WTC11 (cell line): ENCODE measurements around the gene OMA1. TPM values are rescaled to one million over a fixed set of nuclear protein-coding genes. Genes with fewer than 3 reads are reported as not detected.

Source experiments
- ATAC-seq: fragments of 200-7000 bp; cut with Tn5 transposase; 2 replicates; pipeline ENCODE4 v1.10.0; 2021; ENCODE audit warnings: mild to moderate bottlenecking, moderate library complexity
- CTCF ChIA-PET: fragments of 300-600 bp; sonication (Branson Sonifier 250); formaldehyde crosslinking; loops from one replicate; lab custom pipeline; 2021; ENCODE audit warnings: antibody characterized with exemption; lab: Charles Lee
- POLR2A ChIA-PET: fragments of 350-600 bp; sonication (Branson Sonifier 250); formaldehyde crosslinking; loops from one replicate; lab custom pipeline; 2021; ENCODE audit warnings: antibody characterized with exemption; lab: Charles Lee
- DNase-seq: peaks from one replicate; pipeline ENCODE4 v3.0.0; 2021; ENCODE audit warnings: low spot score
- H3K27ac Mint-ChIP-seq: 2 replicates; pipeline ENCODE4 v1.8.0; 2021; ENCODE audit warnings: mixed read lengths
- H3K27me3 Mint-ChIP-seq: 2 replicates; pipeline ENCODE4 v1.8.0; 2021; ENCODE audit warnings: low read depth, mild to moderate bottlenecking, moderate library complexity, mixed read lengths
- H3K36me3 Mint-ChIP-seq: 2 replicates; pipeline ENCODE4 v1.8.0; 2021; ENCODE audit warnings: mixed read lengths
- H3K4me1 Mint-ChIP-seq: 2 replicates; pipeline ENCODE4 v1.8.0; 2022; ENCODE audit warnings: mixed read lengths
- H3K4me3 Mint-ChIP-seq: 2 replicates; pipeline ENCODE4 v1.8.0; 2021; ENCODE audit warnings: mild to moderate bottlenecking, moderate library complexity, mixed read lengths
- H3K9me3 Mint-ChIP-seq: 2 replicates; pipeline ENCODE4 v1.8.0; 2021; ENCODE audit warnings: mixed read lengths
- CREM ChIP-seq: sonication (generic); formaldehyde crosslinking; IDR thresholded peaks from 2 replicates; pipeline ENCODE4 v1.8.1; 2022; ENCODE audit warnings: mild to moderate bottlenecking, missing genetic modification reagents, moderate library complexity
- ELF4 ChIP-seq: sonication (generic); formaldehyde crosslinking; IDR thresholded peaks from 2 replicates; pipeline ENCODE4 v1.8.1; 2022; ENCODE audit warnings: low read depth, mild to moderate bottlenecking, moderate library complexity, missing genetic modification reagents
- EMX1 ChIP-seq: fragments of 250-450 bp; sonication (Bioruptor Pico); IDR thresholded peaks from 2 replicates; pipeline ENCODE4 v1.8.0; 2021; ENCODE audit warnings: mild to moderate bottlenecking
- ETV6 ChIP-seq: sonication (generic); formaldehyde crosslinking; IDR thresholded peaks from 2 replicates; pipeline ENCODE4 v1.8.1; 2022; ENCODE audit warnings: mild to moderate bottlenecking, missing genetic modification reagents
- FOXJ3 ChIP-seq: sonication (generic); formaldehyde crosslinking; IDR thresholded peaks from 2 replicates; pipeline ENCODE4 v1.9.0; 2021; ENCODE audit warnings: missing genetic modification reagents, mild to moderate bottlenecking, borderline replicate concordance
- FOXK1 ChIP-seq: sonication (generic); formaldehyde crosslinking; IDR thresholded peaks from 2 replicates; pipeline ENCODE4 v1.8.0; 2022; ENCODE audit warnings: mild to moderate bottlenecking, moderate library complexity, missing genetic modification reagents
- GRHL2 ChIP-seq: fragments of 250-450 bp; sonication (Bioruptor Pico); IDR thresholded peaks from 2 replicates; pipeline ENCODE4 v1.8.0; 2022; ENCODE audit warnings: mild to moderate bottlenecking, moderate library complexity; ENCODE audit not compliant: insufficient replicate concordance, severe bottlenecking
- PRRX2 ChIP-seq: fragments of 250-450 bp; sonication (Bioruptor Pico); IDR thresholded peaks from 2 replicates; pipeline ENCODE4 v1.8.0; 2021; ENCODE audit warnings: mild to moderate bottlenecking
- RORB ChIP-seq: fragments of 250-450 bp; sonication (Bioruptor Pico); IDR thresholded peaks from 2 replicates; pipeline ENCODE4 v1.9.0; 2021; ENCODE audit warnings: mild to moderate bottlenecking
- TEAD1 ChIP-seq: sonication (generic); formaldehyde crosslinking; IDR thresholded peaks from 2 replicates; pipeline ENCODE4 v1.8.0; 2022; ENCODE audit warnings: mild to moderate bottlenecking, missing genetic modification reagents
- ZBTB21 ChIP-seq: sonication (generic); formaldehyde crosslinking; IDR thresholded peaks from 2 replicates; pipeline ENCODE4 v1.8.1; 2023; ENCODE audit warnings: mild to moderate bottlenecking, missing genetic modification reagents, borderline replicate concordance
- ZNF121 ChIP-seq: sonication (generic); formaldehyde crosslinking; IDR thresholded peaks from 2 replicates; pipeline ENCODE4 v1.8.0; 2023; ENCODE audit warnings: missing genetic modification reagents
- ZNF317 ChIP-seq: sonication (generic); formaldehyde crosslinking; IDR thresholded peaks from 2 replicates; pipeline ENCODE4 v1.8.1; 2023; ENCODE audit warnings: low read depth, mild to moderate bottlenecking, moderate library complexity, missing genetic modification reagents, borderline replicate concordance
- total RNA-seq: library from RNA; stranded (reverse); gene quantifications from 3 replicates; pipeline ENCODE4 v1.2.3, GENCODE V29; 2021
- TF ChIP-seq, protein P1 (sequence below): sonication (generic); formaldehyde crosslinking; IDR thresholded peaks from 2 replicates; pipeline ENCODE4 v1.8.0; 2022; ENCODE audit warnings: mild to moderate bottlenecking, missing genetic modification reagents
- TF ChIP-seq, protein P2 (sequence below): sonication (generic); formaldehyde crosslinking; IDR thresholded peaks from 2 replicates; pipeline ENCODE4 v1.8.0; 2022; ENCODE audit warnings: mild to moderate bottlenecking, missing genetic modification reagents
- TF ChIP-seq, protein P3 (sequence below): sonication (generic); formaldehyde crosslinking; IDR thresholded peaks from 2 replicates; pipeline ENCODE4 v1.8.1; 2023; ENCODE audit warnings: mild to moderate bottlenecking, missing genetic modification reagents, moderate library complexity
- TF ChIP-seq, protein P4 (sequence below): fragments of 250-450 bp; sonication (Bioruptor Pico); IDR thresholded peaks from 2 replicates; pipeline ENCODE4 v2.1.2; 2022; ENCODE audit warnings: mild to moderate bottlenecking, moderate library complexity
- TF ChIP-seq, protein P5 (sequence below): sonication (generic); formaldehyde crosslinking; IDR thresholded peaks from 2 replicates; pipeline ENCODE4 v1.8.1; 2022; ENCODE audit warnings: low read depth, mild to moderate bottlenecking, moderate library complexity, missing genetic modification reagents, borderline replicate concordance
- TF ChIP-seq, protein P6 (sequence below): fragments of 250-450 bp; sonication (Bioruptor Pico); IDR thresholded peaks from 2 replicates; pipeline ENCODE4 v1.9.0; 2021; ENCODE audit warnings: mild to moderate bottlenecking, borderline replicate concordance
- TF ChIP-seq, protein P7 (sequence below): sonication (generic); formaldehyde crosslinking; IDR thresholded peaks from 2 replicates; pipeline ENCODE4 v1.8.0; 2023; ENCODE audit warnings: missing genetic modification reagents
- TF ChIP-seq, protein P8 (sequence below): sonication (generic); formaldehyde crosslinking; IDR thresholded peaks from 2 replicates; pipeline ENCODE4 v1.8.1; 2023; ENCODE audit warnings: mild to moderate bottlenecking, missing genetic modification reagents, moderate library complexity
- TF ChIP-seq, protein P9 (sequence below): sonication (generic); formaldehyde crosslinking; conservative IDR thresholded peaks from 2 replicates; pipeline ENCODE4 v1.8.1; 2022; ENCODE audit warnings: mild to moderate bottlenecking, missing genetic modification reagents

Gene OMA1
- total RNA-seq, 1 experiment from 2014 or later, result 10.5 TPM

DNA sequence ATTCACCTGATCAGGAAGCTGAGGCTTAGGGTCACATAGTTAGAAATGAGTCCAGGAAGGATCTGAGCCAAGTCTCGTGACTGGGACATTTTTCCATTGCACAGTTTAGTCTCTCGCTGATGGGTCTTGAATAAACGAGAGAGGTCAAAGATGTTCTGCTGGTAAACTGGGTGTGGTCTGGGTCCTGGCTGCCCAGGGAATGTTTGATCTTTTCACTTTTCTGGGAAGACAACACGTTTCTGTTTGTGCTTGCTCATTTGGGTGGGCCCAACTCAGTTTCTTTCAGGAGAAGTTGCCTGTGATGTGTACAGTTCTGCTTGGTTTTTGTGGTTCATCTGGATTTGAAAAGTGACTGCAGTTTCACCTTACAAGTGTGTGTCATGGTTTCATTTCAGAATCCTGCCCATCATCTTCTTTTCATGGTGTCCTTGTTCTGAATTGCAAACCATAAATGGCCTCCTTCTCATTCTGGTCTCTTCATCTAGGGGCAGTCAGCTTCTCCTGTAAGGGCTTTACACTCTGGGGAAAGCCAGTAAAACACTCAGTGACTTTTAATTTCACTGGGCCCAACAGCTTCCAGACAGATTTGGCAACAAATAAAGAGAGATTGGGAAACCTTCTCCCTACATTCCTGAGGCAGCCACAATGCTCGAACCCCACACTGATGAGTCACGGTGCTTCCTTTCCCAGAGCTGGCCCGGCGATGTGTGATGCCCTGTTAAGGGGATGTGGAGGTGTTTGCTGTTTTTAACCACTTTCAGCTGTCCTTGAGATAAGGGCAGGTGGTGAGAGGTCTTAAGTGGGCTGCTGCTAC lies 37.8 kb upstream of the OMA1 start:
- CTCF ChIA-PET, result no interaction called here
- ATAC-seq, result no peak
- POLR2A ChIA-PET, result no interaction called here
- no peaks in the 10 kb centered on the region for H3K9me3 Mint-ChIP-seq
- no peak overlapping the region for H3K27ac Mint-ChIP-seq
- peaks cover 23% of the 10 kb centered on the region for H3K27me3 Mint-ChIP-seq
- no peak overlapping the region for H3K4me3 Mint-ChIP-seq
- no peaks in the 10 kb centered on the region for H3K4me1 Mint-ChIP-seq
- H3K36me3 Mint-ChIP-seq, result no peaks in the 10 kb centered on the region
- TF ChIP-seq, protein P1, sequence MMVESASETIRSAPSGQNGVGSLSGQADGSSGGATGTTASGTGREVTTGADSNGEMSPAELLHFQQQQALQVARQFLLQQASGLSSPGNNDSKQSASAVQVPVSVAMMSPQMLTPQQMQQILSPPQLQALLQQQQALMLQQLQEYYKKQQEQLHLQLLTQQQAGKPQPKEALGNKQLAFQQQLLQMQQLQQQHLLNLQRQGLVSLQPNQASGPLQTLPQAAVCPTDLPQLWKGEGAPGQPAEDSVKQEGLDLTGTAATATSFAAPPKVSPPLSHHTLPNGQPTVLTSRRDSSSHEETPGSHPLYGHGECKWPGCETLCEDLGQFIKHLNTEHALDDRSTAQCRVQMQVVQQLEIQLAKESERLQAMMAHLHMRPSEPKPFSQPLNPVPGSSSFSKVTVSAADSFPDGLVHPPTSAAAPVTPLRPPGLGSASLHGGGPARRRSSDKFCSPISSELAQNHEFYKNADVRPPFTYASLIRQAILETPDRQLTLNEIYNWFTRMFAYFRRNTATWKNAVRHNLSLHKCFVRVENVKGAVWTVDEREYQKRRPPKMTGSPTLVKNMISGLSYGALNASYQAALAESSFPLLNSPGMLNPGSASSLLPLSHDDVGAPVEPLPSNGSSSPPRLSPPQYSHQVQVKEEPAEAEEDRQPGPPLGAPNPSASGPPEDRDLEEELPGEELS (CRISPR knock-in tag), result no peak
- TF ChIP-seq CREM (no peak), PRRX2 (CRISPR knock-in tag) (no peak), EMX1 (CRISPR knock-in tag) (no peak), TEAD1 (CRISPR knock-in tag) (no peak), ZBTB21 (CRISPR knock-in tag) (no peak), ETV6 (no peak), RORB (CRISPR knock-in tag) (no peak), FOXJ3 (no peak), ZNF121 (CRISPR knock-in tag) (no peak), FOXK1 (no peak), GRHL2 (CRISPR knock-in tag) (no peak)
- TF ChIP-seq, protein P2, sequence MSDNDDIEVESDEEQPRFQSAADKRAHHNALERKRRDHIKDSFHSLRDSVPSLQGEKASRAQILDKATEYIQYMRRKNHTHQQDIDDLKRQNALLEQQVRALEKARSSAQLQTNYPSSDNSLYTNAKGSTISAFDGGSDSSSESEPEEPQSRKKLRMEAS (CRISPR knock-in tag), result no peak
- TF ChIP-seq, protein P3, sequence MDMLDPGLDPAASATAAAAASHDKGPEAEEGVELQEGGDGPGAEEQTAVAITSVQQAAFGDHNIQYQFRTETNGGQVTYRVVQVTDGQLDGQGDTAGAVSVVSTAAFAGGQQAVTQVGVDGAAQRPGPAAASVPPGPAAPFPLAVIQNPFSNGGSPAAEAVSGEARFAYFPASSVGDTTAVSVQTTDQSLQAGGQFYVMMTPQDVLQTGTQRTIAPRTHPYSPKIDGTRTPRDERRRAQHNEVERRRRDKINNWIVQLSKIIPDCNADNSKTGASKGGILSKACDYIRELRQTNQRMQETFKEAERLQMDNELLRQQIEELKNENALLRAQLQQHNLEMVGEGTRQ, result no peak
- TF ChIP-seq, all 79 proteins: peak for 0
- no peak for DNase-seq

DNA sequence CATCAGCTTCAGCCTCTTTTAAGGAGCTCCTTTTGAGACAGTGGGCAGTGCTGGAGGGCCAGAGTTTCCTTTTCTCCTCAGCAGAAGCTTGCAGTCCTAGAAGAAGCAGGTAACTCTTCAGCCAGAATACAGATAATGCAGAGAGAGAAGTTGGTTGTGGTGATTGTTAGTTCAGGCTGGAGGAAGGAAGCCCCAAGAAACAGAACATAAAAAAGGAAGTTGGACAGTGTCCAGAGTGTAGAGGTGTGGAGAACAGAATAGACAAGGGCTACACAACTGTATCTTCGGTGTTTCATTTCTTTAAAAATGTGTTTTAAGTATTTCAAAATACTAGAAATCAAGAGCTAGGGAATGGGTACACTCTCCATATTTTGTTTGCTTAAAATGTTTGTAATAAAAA lies 37.0 kb upstream of the OMA1 start:
- H3K36me3 Mint-ChIP-seq, result no peaks in the 10 kb centered on the region
- no peak overlapping the region for H3K4me3 Mint-ChIP-seq
- no peak overlapping the region for H3K27ac Mint-ChIP-seq
- H3K9me3 Mint-ChIP-seq, result no peaks in the 10 kb centered on the region
- ATAC-seq, result no peak
- H3K27me3 Mint-ChIP-seq, result peaks cover 31% of the 10 kb centered on the region
- CTCF ChIA-PET, result no interaction called here
- H3K4me1 Mint-ChIP-seq, result no peaks in the 10 kb centered on the region
- no peak for DNase-seq
- POLR2A ChIA-PET, result no interaction called here
- TF ChIP-seq, protein P4, sequence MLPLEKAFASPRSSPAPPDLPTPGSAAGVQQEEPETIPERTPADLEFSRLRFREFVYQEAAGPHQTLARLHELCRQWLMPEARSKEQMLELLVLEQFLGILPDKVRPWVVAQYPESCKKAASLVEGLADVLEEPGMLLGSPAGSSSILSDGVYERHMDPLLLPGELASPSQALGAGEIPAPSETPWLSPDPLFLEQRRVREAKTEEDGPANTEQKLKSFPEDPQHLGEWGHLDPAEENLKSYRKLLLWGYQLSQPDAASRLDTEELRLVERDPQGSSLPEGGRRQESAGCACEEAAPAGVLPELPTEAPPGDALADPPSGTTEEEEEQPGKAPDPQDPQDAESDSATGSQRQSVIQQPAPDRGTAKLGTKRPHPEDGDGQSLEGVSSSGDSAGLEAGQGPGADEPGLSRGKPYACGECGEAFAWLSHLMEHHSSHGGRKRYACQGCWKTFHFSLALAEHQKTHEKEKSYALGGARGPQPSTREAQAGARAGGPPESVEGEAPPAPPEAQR, result no peak
- TF ChIP-seq ELF4 (CRISPR knock-in tag), result no peak
- no peak for TF ChIP-seq TEAD1 (CRISPR knock-in tag)
- TF ChIP-seq, protein P5, sequence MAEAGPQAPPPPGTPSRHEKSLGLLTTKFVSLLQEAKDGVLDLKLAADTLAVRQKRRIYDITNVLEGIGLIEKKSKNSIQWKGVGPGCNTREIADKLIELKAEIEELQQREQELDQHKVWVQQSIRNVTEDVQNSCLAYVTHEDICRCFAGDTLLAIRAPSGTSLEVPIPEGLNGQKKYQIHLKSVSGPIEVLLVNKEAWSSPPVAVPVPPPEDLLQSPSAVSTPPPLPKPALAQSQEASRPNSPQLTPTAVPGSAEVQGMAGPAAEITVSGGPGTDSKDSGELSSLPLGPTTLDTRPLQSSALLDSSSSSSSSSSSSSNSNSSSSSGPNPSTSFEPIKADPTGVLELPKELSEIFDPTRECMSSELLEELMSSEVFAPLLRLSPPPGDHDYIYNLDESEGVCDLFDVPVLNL (CRISPR knock-in tag), result no peak
- TF ChIP-seq, protein P6, sequence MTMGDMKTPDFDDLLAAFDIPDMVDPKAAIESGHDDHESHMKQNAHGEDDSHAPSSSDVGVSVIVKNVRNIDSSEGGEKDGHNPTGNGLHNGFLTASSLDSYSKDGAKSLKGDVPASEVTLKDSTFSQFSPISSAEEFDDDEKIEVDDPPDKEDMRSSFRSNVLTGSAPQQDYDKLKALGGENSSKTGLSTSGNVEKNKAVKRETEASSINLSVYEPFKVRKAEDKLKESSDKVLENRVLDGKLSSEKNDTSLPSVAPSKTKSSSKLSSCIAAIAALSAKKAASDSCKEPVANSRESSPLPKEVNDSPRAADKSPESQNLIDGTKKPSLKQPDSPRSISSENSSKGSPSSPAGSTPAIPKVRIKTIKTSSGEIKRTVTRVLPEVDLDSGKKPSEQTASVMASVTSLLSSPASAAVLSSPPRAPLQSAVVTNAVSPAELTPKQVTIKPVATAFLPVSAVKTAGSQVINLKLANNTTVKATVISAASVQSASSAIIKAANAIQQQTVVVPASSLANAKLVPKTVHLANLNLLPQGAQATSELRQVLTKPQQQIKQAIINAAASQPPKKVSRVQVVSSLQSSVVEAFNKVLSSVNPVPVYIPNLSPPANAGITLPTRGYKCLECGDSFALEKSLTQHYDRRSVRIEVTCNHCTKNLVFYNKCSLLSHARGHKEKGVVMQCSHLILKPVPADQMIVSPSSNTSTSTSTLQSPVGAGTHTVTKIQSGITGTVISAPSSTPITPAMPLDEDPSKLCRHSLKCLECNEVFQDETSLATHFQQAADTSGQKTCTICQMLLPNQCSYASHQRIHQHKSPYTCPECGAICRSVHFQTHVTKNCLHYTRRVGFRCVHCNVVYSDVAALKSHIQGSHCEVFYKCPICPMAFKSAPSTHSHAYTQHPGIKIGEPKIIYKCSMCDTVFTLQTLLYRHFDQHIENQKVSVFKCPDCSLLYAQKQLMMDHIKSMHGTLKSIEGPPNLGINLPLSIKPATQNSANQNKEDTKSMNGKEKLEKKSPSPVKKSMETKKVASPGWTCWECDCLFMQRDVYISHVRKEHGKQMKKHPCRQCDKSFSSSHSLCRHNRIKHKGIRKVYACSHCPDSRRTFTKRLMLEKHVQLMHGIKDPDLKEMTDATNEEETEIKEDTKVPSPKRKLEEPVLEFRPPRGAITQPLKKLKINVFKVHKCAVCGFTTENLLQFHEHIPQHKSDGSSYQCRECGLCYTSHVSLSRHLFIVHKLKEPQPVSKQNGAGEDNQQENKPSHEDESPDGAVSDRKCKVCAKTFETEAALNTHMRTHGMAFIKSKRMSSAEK, result no peak
- TF ChIP-seq, protein P7, sequence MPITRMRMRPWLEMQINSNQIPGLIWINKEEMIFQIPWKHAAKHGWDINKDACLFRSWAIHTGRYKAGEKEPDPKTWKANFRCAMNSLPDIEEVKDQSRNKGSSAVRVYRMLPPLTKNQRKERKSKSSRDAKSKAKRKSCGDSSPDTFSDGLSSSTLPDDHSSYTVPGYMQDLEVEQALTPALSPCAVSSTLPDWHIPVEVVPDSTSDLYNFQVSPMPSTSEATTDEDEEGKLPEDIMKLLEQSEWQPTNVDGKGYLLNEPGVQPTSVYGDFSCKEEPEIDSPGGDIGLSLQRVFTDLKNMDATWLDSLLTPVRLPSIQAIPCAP (CRISPR knock-in tag), result no peak
- TF ChIP-seq, protein P8, sequence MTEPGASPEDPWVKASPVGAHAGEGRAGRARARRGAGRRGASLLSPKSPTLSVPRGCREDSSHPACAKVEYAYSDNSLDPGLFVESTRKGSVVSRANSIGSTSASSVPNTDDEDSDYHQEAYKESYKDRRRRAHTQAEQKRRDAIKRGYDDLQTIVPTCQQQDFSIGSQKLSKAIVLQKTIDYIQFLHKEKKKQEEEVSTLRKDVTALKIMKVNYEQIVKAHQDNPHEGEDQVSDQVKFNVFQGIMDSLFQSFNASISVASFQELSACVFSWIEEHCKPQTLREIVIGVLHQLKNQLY (CRISPR knock-in tag), result no peak
- TF ChIP-seq ZNF317 (CRISPR knock-in tag), result no peak
- no peak for TF ChIP-seq PRRX2 (CRISPR knock-in tag)
- TF ChIP-seq, protein P9, sequence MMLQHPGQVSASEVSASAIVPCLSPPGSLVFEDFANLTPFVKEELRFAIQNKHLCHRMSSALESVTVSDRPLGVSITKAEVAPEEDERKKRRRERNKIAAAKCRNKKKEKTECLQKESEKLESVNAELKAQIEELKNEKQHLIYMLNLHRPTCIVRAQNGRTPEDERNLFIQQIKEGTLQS (CRISPR knock-in tag), result no peak
